Activated CD8-positive, alpha-beta memory T cell treated with anti-CD3 and anti-CD28 coated beads, Interleukin-2, amount 10 ng/mL, durations not matched to agents 7 days and 5 days (primary cell): ENCODE results near the gene COMP. TPM values are rescaled to one million over a fixed set of nuclear protein-coding genes. Genes with fewer than 3 reads are reported as not detected.

Experiments
- ATAC-seq: fragments of 150-1000 bp; cut with Tn5 transposase; one replicate; pipeline ENCODE4 v1.10.0; 2021; ENCODE audit warnings: moderate library complexity
- CTCF ChIA-PET: fragments of 350-600 bp; sonication (Branson Sonifier 250); formaldehyde crosslinking; loops from one replicate; lab custom pipeline; 2021; ENCODE audit warnings: antibody characterized with exemption; lab: Charles Lee
- DNase-seq: peaks from one replicate; pipeline ENCODE4 v3.0.0-alpha.2; 2020
- H3K27ac Mint-ChIP-seq: one replicate; pipeline ENCODE4 v1.8.0; 2021; ENCODE audit warnings: mild to moderate bottlenecking, mixed read lengths
- H3K27me3 Mint-ChIP-seq: one replicate; pipeline ENCODE4 v1.8.0; 2021; ENCODE audit warnings: mixed read lengths
- H3K36me3 Mint-ChIP-seq: one replicate; pipeline ENCODE4 v1.8.0; 2021; ENCODE audit warnings: mild to moderate bottlenecking, mixed read lengths
- H3K4me1 Mint-ChIP-seq: one replicate; pipeline ENCODE4 v1.8.0; 2021; ENCODE audit warnings: mixed read lengths
- H3K4me3 Mint-ChIP-seq: one replicate; pipeline ENCODE4 v1.8.0; 2021; ENCODE audit warnings: mild to moderate bottlenecking, moderate library complexity, mixed read lengths
- H3K9me3 Mint-ChIP-seq: one replicate; pipeline ENCODE4 v1.8.0; 2022; ENCODE audit warnings: low read depth, mixed read lengths
- total RNA-seq, 2 experiments: library from RNA; stranded (reverse); gene quantifications; one replicate each; pipeline ENCODE4 v1.2.3, GENCODE V29; 2021

COMP gene
- total RNA-seq, 2 experiments from 2014 or later = not detected

- DNase-seq (peak; percentile 78), ATAC-seq (peak; percentile 76)
- H3K36me3 Mint-ChIP-seq = peaks cover 5% of the 10 kb centered on the region
Measured at GRCh38 chr19:18785179-18786124, 5.7 kb downstream of the COMP start.

GRCh38 chr19:18784786-18785120, 6.4 kb downstream of the COMP start:
- Mint-ChIP-seq H3K4me3 (no peak overlapping the region), H3K27ac (no peak overlapping the region), H3K9me3 (no peaks in the 10 kb centered on the region), H3K4me1 (peaks cover 21% of the 10 kb centered on the region), H3K36me3 (peaks cover 5% of the 10 kb centered on the region), H3K27me3 (peaks cover 41% of the 10 kb centered on the region)
- no peak for DNase-seq
- no peak for ATAC-seq
- CTCF ChIA-PET = no interaction called here

More at GRCh38 chr19:18785179-18786124, 5.7 kb downstream of the COMP start:
- Mint-ChIP-seq H3K4me3 (no peak overlapping the region), H3K27me3 (peaks cover 47% of the 10 kb centered on the region), H3K4me1 (peaks cover 24% of the 10 kb centered on the region), H3K27ac (no peak overlapping the region), H3K9me3 (no peaks in the 10 kb centered on the region)
- CTCF ChIA-PET = no interaction called here

DNA sequence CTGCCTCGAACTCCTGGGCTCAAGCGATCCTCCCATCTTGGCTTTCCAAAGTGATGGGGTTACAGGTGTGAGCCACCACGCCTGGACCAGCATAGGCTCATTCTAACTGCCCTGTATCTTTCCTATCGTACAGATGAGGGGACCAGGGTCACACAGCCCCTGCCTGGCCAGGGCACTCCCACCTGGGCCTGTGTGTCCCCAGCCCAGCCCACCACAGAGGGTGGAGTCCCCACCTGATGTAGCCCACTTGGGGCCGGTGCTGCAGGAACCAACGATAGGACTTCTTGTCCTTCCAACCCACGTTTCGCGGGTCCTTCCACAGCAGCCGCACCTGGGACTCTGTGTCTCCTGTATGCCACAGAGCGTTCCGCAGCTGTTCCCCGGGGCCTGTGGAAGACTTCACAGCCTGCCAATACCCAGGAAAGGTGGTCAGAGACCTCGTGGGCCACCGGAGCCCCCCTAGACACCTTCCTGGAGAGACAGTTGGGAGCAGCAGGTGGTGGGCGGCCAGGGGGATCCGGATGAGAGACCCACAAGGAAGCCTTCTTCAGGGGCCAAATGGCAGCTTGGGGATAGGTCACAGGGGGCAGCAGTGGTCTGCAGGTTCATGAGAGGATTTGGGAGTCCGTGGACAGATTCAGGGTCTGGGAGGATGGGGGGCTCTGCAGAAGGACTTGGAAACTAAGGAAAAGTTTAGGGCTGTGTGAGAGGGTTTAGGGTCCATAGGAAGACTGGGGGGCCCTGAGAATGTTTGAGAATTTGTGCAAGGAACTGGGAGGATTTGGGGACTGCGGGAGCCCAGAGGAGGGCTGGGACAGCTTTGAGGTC, 6.9 kb downstream of the COMP start:
- H3K4me1 Mint-ChIP-seq = peaks cover 19% of the 10 kb centered on the region
- H3K27ac Mint-ChIP-seq = no peak overlapping the region
- no peak for DNase-seq
- no peaks in the 10 kb centered on the region for H3K9me3 Mint-ChIP-seq
- ATAC-seq = no peak
- peaks cover 35% of the 10 kb centered on the region for H3K27me3 Mint-ChIP-seq
- CTCF ChIA-PET = no interaction called here
- peaks cover 3% of the 10 kb centered on the region for H3K36me3 Mint-ChIP-seq
- H3K4me3 Mint-ChIP-seq = no peak overlapping the region

- CTCF ChIA-PET = no interaction called here
- H3K27me3 Mint-ChIP-seq = peaks cover 23% of the 10 kb centered on the region
- no peak overlapping the region for H3K4me3 Mint-ChIP-seq
- no peaks in the 10 kb centered on the region for H3K9me3 Mint-ChIP-seq
- peaks cover 3% of the 10 kb centered on the region for H3K36me3 Mint-ChIP-seq
- no peak for DNase-seq
- peaks cover 14% of the 10 kb centered on the region for H3K4me1 Mint-ChIP-seq
- no peak overlapping the region for H3K27ac Mint-ChIP-seq
- ATAC-seq = no peak
Measured at GRCh38 chr19:18782559-18783225, 8.4 kb downstream of the COMP start.

GRCh38 chr19:18781885-18782527, 9.1 kb downstream of the COMP start:
- Mint-ChIP-seq H3K27ac (no peak overlapping the region), H3K27me3 (peaks cover 16% of the 10 kb centered on the region), H3K9me3 (no peaks in the 10 kb centered on the region), H3K4me3 (no peak overlapping the region), H3K36me3 (no peaks in the 10 kb centered on the region), H3K4me1 (peaks cover 8% of the 10 kb centered on the region)
- ATAC-seq (no peak), DNase-seq (no peak)
- CTCF ChIA-PET = interaction anchor here (1.5 kb wide), 1 partner anchor 65 kb away, joined by 4 read pairs; no protein-coding TSS in a partner anchor

DNA sequence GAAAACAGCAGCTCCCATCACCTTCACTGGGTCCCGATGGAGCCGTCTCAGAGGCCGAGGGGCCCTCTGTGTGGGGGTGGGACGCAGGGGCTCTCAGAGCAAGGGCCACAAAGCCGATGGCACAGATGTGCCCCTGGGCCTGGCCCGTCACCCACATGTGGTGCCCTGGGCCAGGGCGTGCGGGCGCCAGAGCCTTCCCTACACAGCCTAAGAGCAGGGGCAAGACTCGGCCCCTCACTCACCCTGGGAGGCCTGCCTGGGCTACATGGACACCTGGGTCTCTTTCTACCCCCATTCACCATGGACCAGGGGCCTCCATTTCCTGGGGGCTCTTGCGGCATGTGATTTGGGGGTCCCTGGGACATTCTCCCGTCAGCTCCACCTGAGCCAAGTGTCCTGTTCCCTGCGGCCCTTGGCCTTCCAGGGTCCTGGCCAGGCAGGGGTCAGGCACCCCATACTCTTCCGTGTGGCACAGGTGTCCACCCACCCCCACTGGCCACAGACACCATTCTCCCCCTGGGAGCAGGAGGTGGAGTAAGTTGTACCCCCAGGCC, 10.0 kb downstream of the COMP start:
- DNase-seq = no peak
- no peaks in the 10 kb centered on the region for H3K9me3 Mint-ChIP-seq
- no peak for ATAC-seq
- H3K27ac Mint-ChIP-seq = no peak overlapping the region
- H3K27me3 Mint-ChIP-seq = peaks cover 7% of the 10 kb centered on the region
- H3K36me3 Mint-ChIP-seq = no peaks in the 10 kb centered on the region
- CTCF ChIA-PET = interaction anchor here (1.5 kb wide), 1 partner anchor 66 kb away, joined by 4 read pairs; no protein-coding TSS in a partner anchor
- peaks cover 8% of the 10 kb centered on the region for H3K4me1 Mint-ChIP-seq
- no peak overlapping the region for H3K4me3 Mint-ChIP-seq

- ATAC-seq = no peak
- CTCF ChIA-PET = interaction anchor here (1.5 kb wide), 1 partner anchor 67 kb away, joined by 4 read pairs; no protein-coding TSS in a partner anchor
- peaks cover 5% of the 10 kb centered on the region for H3K4me1 Mint-ChIP-seq
- no peak overlapping the region for H3K4me3 Mint-ChIP-seq
- H3K36me3 Mint-ChIP-seq = no peaks in the 10 kb centered on the region
- no peak overlapping the region for H3K27ac Mint-ChIP-seq
- no peak for DNase-seq
- H3K9me3 Mint-ChIP-seq = no peaks in the 10 kb centered on the region
- peaks cover 4% of the 10 kb centered on the region for H3K27me3 Mint-ChIP-seq
Measured at GRCh38 chr19:18780631-18781030, 10.5 kb downstream of the COMP start.

DNA sequence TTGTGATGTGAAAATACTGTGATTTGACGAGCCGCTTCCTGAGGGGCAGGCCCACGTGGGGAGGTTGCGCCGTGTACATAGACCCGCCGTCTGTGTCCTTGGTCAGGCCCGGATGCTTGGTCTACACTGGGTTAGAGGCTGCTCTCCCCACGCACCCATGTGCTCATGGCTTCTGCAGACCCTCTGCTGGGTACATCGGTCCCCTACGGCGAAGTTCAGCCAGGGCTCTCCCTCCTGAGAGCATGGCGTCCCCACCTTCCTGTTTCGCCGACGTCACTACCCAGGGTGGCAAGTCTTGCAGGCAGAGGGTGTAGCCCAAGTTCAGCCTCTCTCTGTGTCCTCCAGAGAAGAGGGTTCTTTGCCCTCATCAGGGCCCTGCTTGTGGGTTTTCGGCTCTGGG, 11.0 kb downstream of the COMP start:
- Mint-ChIP-seq H3K27ac (no peak overlapping the region), H3K4me1 (peaks cover 2% of the 10 kb centered on the region), H3K36me3 (no peaks in the 10 kb centered on the region), H3K4me3 (no peak overlapping the region), H3K9me3 (no peaks in the 10 kb centered on the region), H3K27me3 (no peaks in the 10 kb centered on the region)
- DNase-seq = no peak
- CTCF ChIA-PET = interaction anchor here (1.5 kb wide), 1 partner anchor 67 kb away, joined by 4 read pairs; no protein-coding TSS in a partner anchor
- no peak for ATAC-seq

GRCh38 chr19:18778826-18779495, 12.1 kb downstream of the COMP start:
- ATAC-seq = no peak
- Mint-ChIP-seq H3K36me3 (no peaks in the 10 kb centered on the region), H3K4me1 (peaks cover 2% of the 10 kb centered on the region), H3K27me3 (no peaks in the 10 kb centered on the region), H3K27ac (no peak overlapping the region), H3K9me3 (no peaks in the 10 kb centered on the region), H3K4me3 (no peak overlapping the region)
- DNase-seq = no peak
- CTCF ChIA-PET = no interaction called here

DNA sequence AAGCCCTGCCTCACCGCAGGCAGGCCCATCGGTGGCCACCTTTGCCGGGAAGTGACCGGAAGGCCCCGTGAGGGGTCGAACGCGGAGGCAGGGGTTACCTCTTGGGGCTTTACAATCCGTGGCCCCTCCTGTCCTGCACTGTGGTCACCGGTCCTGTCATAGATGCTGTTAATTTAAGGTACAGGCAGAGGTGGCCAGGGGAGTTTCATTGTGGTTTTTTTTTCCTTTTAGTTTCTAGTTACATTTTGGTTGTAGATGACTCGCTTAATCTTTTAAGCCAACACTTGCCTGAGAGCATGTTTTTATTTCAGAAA, 13.1 kb downstream of the COMP start:
- ATAC-seq (no peak), DNase-seq (no peak)
- Mint-ChIP-seq H3K27ac (no peak overlapping the region), H3K36me3 (no peaks in the 10 kb centered on the region), H3K4me3 (no peak overlapping the region), H3K4me1 (peaks cover 2% of the 10 kb centered on the region), H3K27me3 (no peaks in the 10 kb centered on the region), H3K9me3 (no peaks in the 10 kb centered on the region)
- CTCF ChIA-PET = no interaction called here

- Mint-ChIP-seq H3K4me1 (peaks cover 2% of the 10 kb centered on the region), H3K36me3 (no peaks in the 10 kb centered on the region), H3K27me3 (no peaks in the 10 kb centered on the region), H3K27ac (no peak overlapping the region), H3K9me3 (no peaks in the 10 kb centered on the region), H3K4me3 (no peak overlapping the region)
- ATAC-seq (no peak), DNase-seq (no peak)
- CTCF ChIA-PET = no interaction called here
Measured at GRCh38 chr19:18777301-18778075, 13.6 kb downstream of the COMP start.

DNA sequence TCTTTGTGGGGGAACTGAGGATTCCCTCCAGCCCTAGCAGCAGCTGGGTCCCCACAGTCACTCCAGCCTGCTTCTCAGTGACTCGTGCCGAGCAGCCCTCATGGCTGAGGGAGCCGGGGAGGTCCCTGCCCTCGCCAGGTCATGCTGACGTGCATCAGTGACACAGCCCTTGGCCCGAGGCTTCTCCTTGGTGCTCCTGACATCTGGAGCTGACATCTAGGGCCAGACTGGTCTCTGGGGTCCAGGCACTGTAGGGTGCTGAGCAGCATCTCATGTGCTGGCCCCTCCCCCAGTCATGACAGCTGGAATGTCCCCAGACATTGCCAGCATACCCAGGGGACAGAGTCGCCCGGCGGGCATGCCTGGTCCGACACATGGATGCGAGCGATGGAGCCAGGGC, 14.4 kb downstream of the COMP start:
- CTCF ChIA-PET = no interaction called here
- Mint-ChIP-seq H3K4me1 (peaks cover 2% of the 10 kb centered on the region), H3K9me3 (no peaks in the 10 kb centered on the region), H3K27me3 (no peaks in the 10 kb centered on the region), H3K36me3 (no peaks in the 10 kb centered on the region), H3K4me3 (no peak overlapping the region), H3K27ac (no peak overlapping the region)
- DNase-seq = no peak
- no peak for ATAC-seq
